ENCODE measurements around the gene PLCH2.

The PLCH2 gene

DNA sequence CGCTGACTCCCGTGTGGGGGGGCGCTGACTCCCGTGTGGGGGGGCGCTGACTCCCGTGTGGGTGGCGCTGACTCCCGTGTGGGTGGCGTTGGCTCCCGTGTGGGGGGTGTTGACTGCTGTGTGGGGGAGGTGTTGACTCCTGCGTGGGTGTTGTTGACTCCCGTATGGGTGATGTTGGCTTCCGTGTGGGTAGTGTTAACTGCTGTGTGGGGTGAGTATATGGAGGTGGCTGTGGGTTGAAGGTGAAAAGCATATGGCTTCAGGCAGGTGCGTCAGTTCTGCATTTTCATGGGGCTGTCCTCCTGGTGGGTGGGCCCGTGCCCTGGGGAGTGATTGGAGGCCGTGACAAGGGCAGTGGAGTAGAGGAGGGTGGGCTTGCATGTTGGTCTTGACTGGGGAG, 7.9 kb downstream of the PLCH2 start:
- DNase-seq (ENCODE audit: extremely low read depth, low read depth), result no peak
- no peak overlapping the region for H3K4me3 ChIP-seq (replicated peaks; ENCODE audit: low read depth, low read length)
- TF ChIP-seq, protein P1, sequence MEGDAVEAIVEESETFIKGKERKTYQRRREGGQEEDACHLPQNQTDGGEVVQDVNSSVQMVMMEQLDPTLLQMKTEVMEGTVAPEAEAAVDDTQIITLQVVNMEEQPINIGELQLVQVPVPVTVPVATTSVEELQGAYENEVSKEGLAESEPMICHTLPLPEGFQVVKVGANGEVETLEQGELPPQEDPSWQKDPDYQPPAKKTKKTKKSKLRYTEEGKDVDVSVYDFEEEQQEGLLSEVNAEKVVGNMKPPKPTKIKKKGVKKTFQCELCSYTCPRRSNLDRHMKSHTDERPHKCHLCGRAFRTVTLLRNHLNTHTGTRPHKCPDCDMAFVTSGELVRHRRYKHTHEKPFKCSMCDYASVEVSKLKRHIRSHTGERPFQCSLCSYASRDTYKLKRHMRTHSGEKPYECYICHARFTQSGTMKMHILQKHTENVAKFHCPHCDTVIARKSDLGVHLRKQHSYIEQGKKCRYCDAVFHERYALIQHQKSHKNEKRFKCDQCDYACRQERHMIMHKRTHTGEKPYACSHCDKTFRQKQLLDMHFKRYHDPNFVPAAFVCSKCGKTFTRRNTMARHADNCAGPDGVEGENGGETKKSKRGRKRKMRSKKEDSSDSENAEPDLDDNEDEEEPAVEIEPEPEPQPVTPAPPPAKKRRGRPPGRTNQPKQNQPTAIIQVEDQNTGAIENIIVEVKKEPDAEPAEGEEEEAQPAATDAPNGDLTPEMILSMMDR (IDR thresholded peaks at IDR 0.05; ENCODE audit: low read depth, low read length, missing control alignments), result no peak

DNA sequence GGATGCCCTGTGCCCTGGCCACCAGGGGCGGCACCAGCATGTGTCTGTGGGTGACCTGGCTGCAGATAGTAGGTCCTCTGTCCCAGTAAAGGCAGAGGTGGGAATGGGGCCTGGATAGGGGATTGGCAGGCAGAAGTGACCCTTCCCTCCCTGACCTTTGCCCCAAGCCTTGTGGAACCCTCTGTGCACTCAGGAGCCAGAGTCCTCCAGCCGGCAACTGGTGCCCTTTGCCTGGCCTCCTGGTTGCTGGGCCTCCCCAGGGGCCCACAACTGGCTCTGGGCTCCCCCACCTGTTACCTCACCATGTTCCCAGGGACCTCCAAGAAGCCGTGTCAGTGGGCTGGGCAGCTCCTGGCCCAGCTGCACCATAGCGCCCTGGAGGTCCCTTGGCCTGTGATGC, 10.0 kb downstream of the PLCH2 start:
- DNase-seq (ENCODE audit: extremely low read depth, low read depth), result no peak
- H3K4me3 ChIP-seq (replicated peaks; ENCODE audit: low read depth, low read length), result no peak overlapping the region
- TF ChIP-seq, protein P1 (IDR thresholded peaks at IDR 0.05; ENCODE audit: low read depth, low read length, missing control alignments), result no peak

GRCh38 chr1:2486558-2486957, 10.5 kb downstream of the PLCH2 start:
- TF ChIP-seq, protein P1 (IDR thresholded peaks at IDR 0.05; ENCODE audit: low read depth, low read length, missing control alignments), result no peak
- no peak for DNase-seq (ENCODE audit: extremely low read depth, low read depth)
- H3K4me3 ChIP-seq (replicated peaks; ENCODE audit: low read depth, low read length), result no peak overlapping the region

- TF ChIP-seq, protein P1 (IDR thresholded peaks at IDR 0.05; ENCODE audit: low read depth, low read length, missing control alignments), result no peak
- no peak for DNase-seq (ENCODE audit: extremely low read depth, low read depth)
- no peak overlapping the region for H3K4me3 ChIP-seq (replicated peaks; ENCODE audit: low read depth, low read length)
Observed at GRCh38 chr1:2488688-2489087, 12.6 kb downstream of the PLCH2 start.

DNA sequence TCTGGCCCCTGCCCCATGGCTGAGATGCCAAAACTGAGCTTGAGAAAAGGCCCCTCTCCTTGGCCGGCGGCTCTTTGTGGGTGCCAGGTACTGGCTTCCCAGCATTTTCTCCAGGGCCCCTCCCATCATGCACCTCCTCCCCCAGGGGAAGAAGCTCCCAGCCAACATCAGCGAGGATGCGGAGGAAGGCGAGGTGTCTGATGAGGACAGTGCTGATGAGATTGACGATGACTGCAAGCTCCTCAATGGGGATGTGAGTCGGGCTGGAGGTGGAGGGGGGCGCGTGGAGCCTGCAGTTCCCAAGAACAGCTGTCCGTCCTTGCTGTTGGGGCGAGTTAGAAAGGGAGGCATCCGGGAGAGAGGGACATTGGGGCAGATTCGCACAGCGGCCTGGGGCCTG, 13.5 kb downstream of the PLCH2 start:
- TF ChIP-seq, protein P1 (IDR thresholded peaks at IDR 0.05; ENCODE audit: low read depth, low read length, missing control alignments), result no peak

DNA sequence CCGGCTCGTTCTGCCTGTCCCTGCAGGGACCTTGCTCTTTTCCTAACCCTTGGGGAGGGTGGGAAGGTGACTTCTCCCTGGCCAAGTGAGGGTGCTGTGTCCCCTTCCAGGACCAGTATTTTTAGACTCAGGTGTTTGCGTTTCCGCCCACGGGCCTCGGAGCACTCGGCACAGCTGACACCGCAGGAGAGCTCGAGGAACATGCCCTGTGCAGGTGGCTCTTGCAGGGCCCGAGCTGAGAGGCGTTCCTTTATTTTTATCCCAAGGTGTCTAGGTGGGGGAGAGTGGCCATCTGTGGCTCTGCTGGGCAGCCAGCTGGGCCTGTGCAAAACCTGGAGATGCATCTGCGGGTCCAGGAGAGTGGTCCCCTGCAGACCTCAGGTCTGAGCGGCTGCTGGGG, 16.0 kb downstream of the PLCH2 start:
- TF ChIP-seq, protein P1 (IDR thresholded peaks at IDR 0.05; ENCODE audit: low read depth, low read length, missing control alignments), result no peak
- H3K4me3 ChIP-seq (replicated peaks; ENCODE audit: low read depth, low read length), result no peak overlapping the region
- DNase-seq (ENCODE audit: extremely low read depth, low read depth), result no peak

More for the DNA sequence above, 13.5 kb downstream of the PLCH2 start:
- H3K4me3 ChIP-seq (replicated peaks; ENCODE audit: low read depth, low read length), result no peak overlapping the region
- no peak for DNase-seq (ENCODE audit: extremely low read depth, low read depth)

GRCh38 chr1:2493218-2493617, 17.1 kb downstream of the PLCH2 start:
- TF ChIP-seq, protein P1 (IDR thresholded peaks at IDR 0.05; ENCODE audit: low read depth, low read length, missing control alignments), result no peak
- DNase-seq (ENCODE audit: extremely low read depth, low read depth), result no peak
- H3K4me3 ChIP-seq (replicated peaks; ENCODE audit: low read depth, low read length), result no peak overlapping the region
